HepG2 (cell line): Measurements from ENCODE around the gene LMAN1L. TPM values are rescaled to one million over a fixed set of nuclear protein-coding genes. Genes with fewer than 3 reads are reported as not detected.

Experiments
- ATAC-seq: fragments of 200-7000 bp; cut with Tn5 transposase; 3 replicates; pipeline ENCODE4 v1.9.1; 2020; ENCODE audit warnings: mild to moderate bottlenecking, moderate library complexity
- BruUV-seq: library from RNA; stranded (reverse); fragments of 400-500 nt; replicated peaks from 2 replicates; lab custom pipeline; 2021; lab: Mats Ljungman, UMichigan
- CTCF ChIA-PET: fragments of 300-600 bp; formaldehyde crosslinking; extraction: SDS; loops from one replicate; lab custom pipeline; 2021; ENCODE audit warnings: low total read pairs, inconsistent platforms, low intra/inter-chr PET ratio; lab: Yijun Ruan, JAX
- POLR2A ChIA-PET: fragments of 350-600 bp; sonication (Branson Sonifier 250); formaldehyde crosslinking; loops from one replicate; lab custom pipeline; 2020; ENCODE audit warnings: antibody characterized with exemption, inconsistent platforms; lab: Yijun Ruan, JAX
- DNase-seq: peaks from one replicate; pipeline ENCODE4 v3.0.0-alpha.2; 2015; ENCODE audit warnings: low spot score
- FAIRE-seq: peaks from 3 replicates; lab custom pipeline; 2011; peaks lifted over from hg19 to GRCh38; lab: Jason Lieb, UNC
- H2AFZ ChIP-seq: one replicate; pipeline ENCODE4 v1.6.1; 2011; ENCODE audit warnings: low read length, inconsistent platforms
- H3K27ac ChIP-seq: fragments of 300-600 bp; 3 replicates; pipeline ENCODE4 v1.8.0; 2011; ENCODE audit warnings: mixed run types, mild to moderate bottlenecking, mixed read lengths, low read length, inconsistent platforms; ENCODE audit not compliant: insufficient read depth; ENCODE audit errors: extremely low read length
- H3K27me3 ChIP-seq, 2 experiments: fragments of 200-600 bp in 1 of 2; 2 replicates in 1 of 2; 3 replicates in 1 of 2; pipeline versions ENCODE4 v1.6.0 to v1.8.0; 2011; ENCODE audit warnings: low read length in 2 of 2, mild to moderate bottlenecking in 2 of 2, moderate library complexity in 2 of 2, inconsistent platforms in 1 of 2; ENCODE audit not compliant: insufficient read depth in 2 of 2, control insufficient read depth in 1 of 2
- H3K36me3 ChIP-seq, 2 experiments: fragments of 200-600 bp in 1 of 2; replicated peaks in 1 of 2; 2 replicates in 1 of 2; 3 replicates in 1 of 2; pipeline versions ENCODE4 v1.5.1 to v1.8.0; 2011; ENCODE audit warnings: low read length in 2 of 2, inconsistent platforms in 1 of 2; ENCODE audit not compliant: insufficient read depth in 2 of 2, control insufficient read depth in 1 of 2
- H3K4me1 ChIP-seq: 2 replicates; pipeline ENCODE4 v1.5.1; 2012; ENCODE audit warnings: low read length, inconsistent platforms; ENCODE audit not compliant: insufficient read depth
- H3K4me2 ChIP-seq: 2 replicates; pipeline ENCODE4 v1.6.0; 2011; ENCODE audit warnings: low read depth, low read length, inconsistent platforms
- H3K4me3 ChIP-seq, 3 experiments: fragments of 200-600 bp in 1 of 3; sonication (generic), shearing (Covaris generic) in 1 of 3; replicated peaks in 1 of 3; 2 replicates each; pipeline ENCODE4 v1.5.1; 2011 to 2016; ENCODE audit warnings: low read length in 3 of 3, inconsistent platforms in 2 of 3, low read depth in 2 of 3, mild to moderate bottlenecking in 2 of 3, control low read depth in 1 of 3, mixed read lengths in 1 of 3; ENCODE audit not compliant: insufficient read depth in 1 of 3
- H3K79me2 ChIP-seq: one replicate; pipeline ENCODE4 v1.6.1; 2011; ENCODE audit warnings: low read length, inconsistent platforms; ENCODE audit not compliant: insufficient read depth
- H3K9ac ChIP-seq: 2 replicates; pipeline ENCODE4 v1.6.0; 2011; ENCODE audit warnings: mild to moderate bottlenecking, low read depth, low read length, inconsistent platforms; ENCODE audit not compliant: insufficient read depth
- H3K9me3 ChIP-seq: 2 replicates; pipeline ENCODE4 v1.5.1; 2012; ENCODE audit warnings: mild to moderate bottlenecking, low read length
- H4K20me1 ChIP-seq: 2 replicates; pipeline ENCODE4 v1.6.0; 2011; ENCODE audit warnings: inconsistent platforms, mild to moderate bottlenecking, low read length, moderate library complexity; ENCODE audit not compliant: insufficient read depth
- AGO2 ChIP-seq: fragments of 200-400 bp; formaldehyde crosslinking; optimal IDR thresholded peaks from 2 replicates; pipeline ENCODE3; 2017; ENCODE audit warnings: mild to moderate bottlenecking, low read depth, low read length, moderate library complexity
- RFXAP ChIP-seq: sonication (generic); formaldehyde crosslinking; IDR thresholded peaks from 2 replicates; pipeline ENCODE4 v1.4.0; 2020; ENCODE audit warnings: missing genetic modification reagents, borderline replicate concordance
- SAP130 ChIP-seq: IDR thresholded peaks from 2 replicates; pipeline ENCODE4 v1.6.1; 2016; ENCODE audit warnings: low read depth
- SNAI1 ChIP-seq: sonication (generic); formaldehyde crosslinking; IDR thresholded peaks from 2 replicates; pipeline ENCODE4 v1.5.0; 2020; ENCODE audit warnings: mild to moderate bottlenecking, missing genetic modification reagents, borderline replicate concordance
- SSRP1 ChIP-seq: IDR thresholded peaks from 2 replicates; pipeline ENCODE4 v1.6.1; 2016; ENCODE audit warnings: control low read depth
- THAP8 ChIP-seq: sonication (generic); formaldehyde crosslinking; IDR thresholded peaks from 2 replicates; pipeline ENCODE4 v1.5.1; 2020; ENCODE audit warnings: missing genetic modification reagents, mild to moderate bottlenecking, borderline replicate concordance
- ZC3H4 ChIP-seq: sonication (generic); formaldehyde crosslinking; IDR thresholded peaks from 2 replicates; pipeline ENCODE4 v1.4.0; 2020; ENCODE audit warnings: missing genetic modification reagents, borderline replicate concordance
- ZNF414 ChIP-seq: sonication (generic); formaldehyde crosslinking; IDR thresholded peaks from 2 replicates; pipeline ENCODE4 v1.5.0; 2020; ENCODE audit warnings: missing genetic modification reagents
- ZNF878 ChIP-seq: sonication (generic); formaldehyde crosslinking; IDR thresholded peaks from 2 replicates; pipeline ENCODE4 v1.8.1; 2023; ENCODE audit warnings: mild to moderate bottlenecking, missing genetic modification reagents, moderate library complexity
- WGBS: methylation state at CpG from one replicate; pipeline ENCODE4 v1.1.6; 2017; ENCODE audit warnings: low lambda C conversion rate; 5-methylcytosine and 5-hydroxymethylcytosine counted together
- in situ Hi-C: cut with HindIII; loops from 2 replicates; pipeline ENCODE4 v1.10.0; 2017; ENCODE audit warnings: low pct_unique_long_range_greater_than_20kb; ENCODE audit not compliant: extremely low pct_ligation_motif_present
- intact Hi-C: fragments of 100-400 bp; cut with micrococcal nuclease; formaldehyde crosslinking; loops from one replicate; pipeline ENCODE4 v1.10.0; 2022; ENCODE audit not compliant: unreplicated experiment
- polyA plus RNA-seq, 8 experiments: library from polyadenylated mRNA; depleted of rRNA in 3 of 8; stranded (reverse) in 7 of 8; unstranded in 1 of 8; fragments of >200 nt; fragmentation: Illumina TruSeq in 4 of 8; extraction: Trizol in 4 of 8; gene quantifications; 2 replicates each; pipeline versions ENCODE4 v1.2.1 to v1.2.3, GENCODE V29; 2011 to 2016; ENCODE audit warnings: low read depth in 4 of 8, missing spikeins in 1 of 8, mixed read lengths in 1 of 8; ENCODE audit not compliant: insufficient read depth in 1 of 8
- total RNA-seq, 5 experiments: library from RNA; depleted of rRNA; stranded (reverse); fragments of >200 nt; fragmentation: Illumina TruSeq; extraction: Trizol; gene quantifications; 2 replicates each; pipeline ENCODE4 v1.2.3, GENCODE V29; 2016; ENCODE audit warnings: low read depth in 1 of 5

The LMAN1L gene
- total and polyA plus RNA-seq, 2 of the 13 experiments (the other 11 are each of a cell fraction or from before 2014, with no cell fraction given), result not detected

- H3K79me2 ChIP-seq, result no peaks in the 10 kb centered on the region
- 95% methylated on average over 13 of the region's 20 CpGs for WGBS
- peaks cover 18 to 41% of the 10 kb centered on the region in 2 experiments for H3K36me3 ChIP-seq
- ChIA-PET POLR2A (interaction anchor here (1.1 kb wide), 1 partner anchor 12 kb away, joined by 3 read pairs; no protein-coding TSS in a partner anchor), CTCF (interaction anchor here (1.3 to 2.5 kb wide), 3 partner anchors 23 to 165 kb away, joined by 6 to 56 read pairs (median 6); no protein-coding TSS in a partner anchor)
- H4K20me1 ChIP-seq, result no peaks in the 10 kb centered on the region; the same call in 1 of the 2 replicates
- DNase-seq (no peak), ATAC-seq (peak; percentile 33), FAIRE-seq (no peak)
- intact Hi-C loops, result loop anchor here (1.0 to 2.0 kb wide), 2 partner anchors 18 to 29 kb away; partner anchors contain the start of gene CSK
- in situ Hi-C loops, result no loop called here
- no TSS peak for BruUV-seq
- H3K4me1 ChIP-seq, result peaks cover 13% of the 10 kb centered on the region
- no peak overlapping the region for H3K9ac ChIP-seq
- H3K9me3 ChIP-seq, result no peaks in the 10 kb centered on the region
- H3K27me3 ChIP-seq, result no peaks in the 10 kb centered on the region
- H2AFZ ChIP-seq, result no peak overlapping the region
- no peak overlapping the region for H3K4me3 ChIP-seq
- H3K4me2 ChIP-seq, result no peak overlapping the region
- no peak overlapping the region for H3K27ac ChIP-seq
- TF ChIP-seq SAP130 (CRISPR knock-in tag), result no peak
- TF ChIP-seq RFXAP, result no peak
- TF ChIP-seq ZC3H4 (CRISPR knock-in tag), result no peak
- no peak for TF ChIP-seq SSRP1
- no peak for TF ChIP-seq ZNF414
- TF ChIP-seq THAP8 (CRISPR knock-in tag), result no peak
- TF ChIP-seq AGO2, result peak; percentile 41
- TF ChIP-seq ZNF878 (CRISPR knock-in tag), result no peak
- no peak for TF ChIP-seq SNAI1 (CRISPR knock-in tag)
These were observed 12.0 kb upstream of the LMAN1L start for GRCh38 chr15:74800559-74801094.
